GM19240 (cell line): ENCODE results near the gene ZNF362.
"Not testable (repeated sequence)": the region's sequence is repeated elsewhere in the genome, so short reads cannot be mapped to it uniquely, and the experiment has no call there.

ENCODE experiments used
- DNase-seq: peaks from one replicate; pipeline ENCODE4 v3.0.0; 2011; ENCODE audit warnings: low spot score; ENCODE audit not compliant: insufficient read length

Gene ZNF362

GRCh38 chr1:33305016-33305415, 48.7 kb downstream of the ZNF362 start:
- DNase-seq, result no peak

GRCh38 chr1:33305816-33306652, 49.7 kb downstream of the ZNF362 start:
- no peak for DNase-seq

GRCh38 chr1:33306653-33307493, 50.6 kb downstream of the ZNF362 start:
- DNase-seq, result no peak

- DNase-seq, result no peak
Measured at GRCh38 chr1:33307494-33307864, 51.2 kb downstream of the ZNF362 start.

- not testable (repeated sequence) for DNase-seq
Measured at GRCh38 chr1:33309351-33309750, 53.1 kb downstream of the ZNF362 start.

- DNase-seq, result no peak
Measured at GRCh38 chr1:33310702-33311101, 54.4 kb downstream of the ZNF362 start.

GRCh38 chr1:33311706-33312412, 55.6 kb downstream of the ZNF362 start:
- no peak for DNase-seq

GRCh38 chr1:33312413-33312749, 56.1 kb downstream of the ZNF362 start:
- no peak for DNase-seq

GRCh38 chr1:33314416-33314815, 58.1 kb downstream of the ZNF362 start:
- no peak for DNase-seq

- DNase-seq, result no peak
Measured at GRCh38 chr1:33316601-33317000, 60.3 kb downstream of the ZNF362 start.

GRCh38 chr1:33317354-33317753, 61.1 kb downstream of the ZNF362 start:
- no peak for DNase-seq

- no peak for DNase-seq
Measured at GRCh38 chr1:33317946-33318345, 61.7 kb downstream of the ZNF362 start.

- DNase-seq, result no peak
Measured at GRCh38 chr1:33319186-33319948, 63.1 kb downstream of the ZNF362 start.

- DNase-seq, result no peak
Measured at GRCh38 chr1:33319949-33320618, 63.8 kb downstream of the ZNF362 start.

GRCh38 chr1:33320619-33321165, 64.4 kb downstream of the ZNF362 start, which contains the start of gene A3GALT2:
Gene A3GALT2, minus strand, starts transcription at chr1:33321098. Its CDS starts 0 bp downstream, at chr1:33321098.
- no peak for DNase-seq

- DNase-seq, result no peak
Measured at GRCh38 chr1:33321178-33321577, 64.9 kb downstream of the ZNF362 start.

- DNase-seq, result no peak
Measured at GRCh38 chr1:33322109-33322508, 65.8 kb downstream of the ZNF362 start.

GRCh38 chr1:33322870-33323585, 66.7 kb downstream of the ZNF362 start:
- no peak for DNase-seq

GRCh38 chr1:33323663-33324477, 67.6 kb downstream of the ZNF362 start:
- no peak for DNase-seq
